ENCODE data around the gene PEX11A. TPM values are rescaled to one million over a fixed set of nuclear protein-coding genes. Genes with fewer than 3 reads are reported as not detected.

Gene PEX11A
- total RNA-seq, 1 experiment from 2014 or later = 1.3 TPM

DNA sequence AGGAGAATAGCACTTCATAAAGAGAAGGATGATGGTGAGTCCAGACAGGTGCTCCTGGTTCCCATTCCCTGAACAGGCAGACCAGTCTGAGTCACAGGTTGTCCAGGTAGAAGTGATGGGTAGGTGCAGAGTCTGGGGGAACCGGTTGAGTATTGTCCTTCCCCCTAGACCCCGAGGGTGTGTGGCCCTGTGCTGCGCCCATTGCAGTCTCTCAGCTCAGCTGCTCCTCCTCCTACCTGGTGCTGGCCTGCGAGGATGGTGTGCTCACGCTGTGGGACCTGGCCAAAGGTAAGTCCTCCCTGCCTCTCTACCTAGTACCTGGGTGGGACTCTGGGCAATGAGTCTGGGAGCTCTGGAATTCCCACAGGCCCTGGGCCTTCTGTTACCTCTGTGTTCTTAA is 40.7 kb upstream of the PEX11A start:
- no peak overlapping the region for H3K4me3 Mint-ChIP-seq
- H4K20me1 ChIP-seq (ENCODE audit: control insufficient read depth, insufficient read depth, insufficient read length) = no peaks in the 10 kb centered on the region
- no CpG with 5 or more reads among the region's 5 CpGs for WGBS (ENCODE audit: extremely low coverage, insufficient read length, low lambda C conversion rate)

More for the DNA sequence above, 40.7 kb upstream of the PEX11A start:
- Histone ChIP-seq H3K4me1 (ENCODE audit: insufficient read depth, low read length) (no peaks in the 10 kb centered on the region), H2AFZ (ENCODE audit: low read length) (no peak overlapping the region), H3K56ac (ENCODE audit: insufficient read length, low read depth, low read length) (no peak overlapping the region), H3K9me3 (ENCODE audit: control insufficient read depth, low read depth, low read length) (no peaks in the 10 kb centered on the region), H3K18ac (ENCODE audit: insufficient read length, low read depth, low read length) (no peak overlapping the region), H3K23ac (ENCODE audit: insufficient read length, low read depth, low read length) (no peak overlapping the region), H3K79me1 (ENCODE audit: insufficient read depth, low read depth, low read length, poor library complexity, severe bottlenecking) (no peaks in the 10 kb centered on the region), H4K5ac (ENCODE audit: insufficient read length, low read depth, low read length) (no peak overlapping the region), H3K4me2 (ENCODE audit: insufficient read depth, insufficient read length, low read length) (no peak overlapping the region), H3T11ph (ENCODE audit: low read length) (no peak overlapping the region), H2BK5ac (ENCODE audit: insufficient read length, low read length) (no peak overlapping the region), H3K79me2 (ENCODE audit: insufficient read depth, low read length) (no peaks in the 10 kb centered on the region), H3K27me3 (ENCODE audit: insufficient read depth, low read length) (no peaks in the 10 kb centered on the region), H2BK120ac (ENCODE audit: low read depth, low read length, poor library complexity, severe bottlenecking) (no peak overlapping the region), H2BK15ac (ENCODE audit: low read depth, low read length) (no peak overlapping the region), H3K27ac (ENCODE audit: insufficient read length, low read depth, low read length) (no peak overlapping the region), H3K9ac (ENCODE audit: extremely low read depth, insufficient read length, low read length) (no peak overlapping the region), H4K91ac (ENCODE audit: insufficient read length, low read depth, low read length) (no peak overlapping the region), H3K4ac (ENCODE audit: low read depth, low read length) (no peak overlapping the region), H2AK5ac (ENCODE audit: insufficient read length, low read length) (no peak overlapping the region), H3K14ac (ENCODE audit: insufficient read depth, low read length) (no peak overlapping the region), H3K23me2 (ENCODE audit: insufficient read length, low read depth, low read length, poor library complexity, severe bottlenecking) (no peaks in the 10 kb centered on the region), H4K8ac (replicated peaks; ENCODE audit: insufficient read length, low read depth, low read length) (no peak overlapping the region), H2BK20ac (ENCODE audit: low read depth, low read length, poor library complexity, severe bottlenecking) (no peak overlapping the region), H2BK12ac (ENCODE audit: insufficient read length, low read depth, low read length) (no peak overlapping the region)
- DNase-seq = no peak
- Mint-ChIP-seq H3K9me3 (no peaks in the 10 kb centered on the region), H3K4me1 (peaks cover 5 to 7% of the 10 kb centered on the region in 2 experiments; a peak in 3 of 4 replicates), H3K27me3 (ENCODE audit: low read depth) (peaks cover 35% of the 10 kb centered on the region), H3K27ac (no peak overlapping the region; a peak in 1 of 7 replicates), H3K36me3 (ENCODE audit: insufficient read depth in 1 of 3, low read depth in 3 of 3) (no peaks in the 10 kb centered on the region)
- TF ChIP-seq, protein P1, sequence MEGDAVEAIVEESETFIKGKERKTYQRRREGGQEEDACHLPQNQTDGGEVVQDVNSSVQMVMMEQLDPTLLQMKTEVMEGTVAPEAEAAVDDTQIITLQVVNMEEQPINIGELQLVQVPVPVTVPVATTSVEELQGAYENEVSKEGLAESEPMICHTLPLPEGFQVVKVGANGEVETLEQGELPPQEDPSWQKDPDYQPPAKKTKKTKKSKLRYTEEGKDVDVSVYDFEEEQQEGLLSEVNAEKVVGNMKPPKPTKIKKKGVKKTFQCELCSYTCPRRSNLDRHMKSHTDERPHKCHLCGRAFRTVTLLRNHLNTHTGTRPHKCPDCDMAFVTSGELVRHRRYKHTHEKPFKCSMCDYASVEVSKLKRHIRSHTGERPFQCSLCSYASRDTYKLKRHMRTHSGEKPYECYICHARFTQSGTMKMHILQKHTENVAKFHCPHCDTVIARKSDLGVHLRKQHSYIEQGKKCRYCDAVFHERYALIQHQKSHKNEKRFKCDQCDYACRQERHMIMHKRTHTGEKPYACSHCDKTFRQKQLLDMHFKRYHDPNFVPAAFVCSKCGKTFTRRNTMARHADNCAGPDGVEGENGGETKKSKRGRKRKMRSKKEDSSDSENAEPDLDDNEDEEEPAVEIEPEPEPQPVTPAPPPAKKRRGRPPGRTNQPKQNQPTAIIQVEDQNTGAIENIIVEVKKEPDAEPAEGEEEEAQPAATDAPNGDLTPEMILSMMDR (conservative IDR thresholded peaks at IDR 0.05) = no peak

Measured in H9 (cell line).